Jurkat, Clone E6-1 (cell line): ENCODE results near the gene CHMP4B.

Experiments used
- DNase-seq: peaks from one replicate; pipeline ENCODE4 v3.0.0-alpha.2; 2011; ENCODE audit warnings: low read depth, low spot score
- H3K4me3 ChIP-seq: 2 replicates; pipeline ENCODE4 v1.5.1; 2011; ENCODE audit warnings: mild to moderate bottlenecking, low read length, control low read depth, moderate library complexity

CHMP4B gene

GRCh38 chr20:33852626-33853506 is 41.7 kb downstream of the CHMP4B start:
- no peak for DNase-seq
- H3K4me3 ChIP-seq, result peak overlapping the region; percentile 30

- peak overlapping the region; percentile 30 for H3K4me3 ChIP-seq
- peak; percentile 89 for DNase-seq
Observed at GRCh38 chr20:33853507-33853813, 42.3 kb downstream of the CHMP4B start.

DNA sequence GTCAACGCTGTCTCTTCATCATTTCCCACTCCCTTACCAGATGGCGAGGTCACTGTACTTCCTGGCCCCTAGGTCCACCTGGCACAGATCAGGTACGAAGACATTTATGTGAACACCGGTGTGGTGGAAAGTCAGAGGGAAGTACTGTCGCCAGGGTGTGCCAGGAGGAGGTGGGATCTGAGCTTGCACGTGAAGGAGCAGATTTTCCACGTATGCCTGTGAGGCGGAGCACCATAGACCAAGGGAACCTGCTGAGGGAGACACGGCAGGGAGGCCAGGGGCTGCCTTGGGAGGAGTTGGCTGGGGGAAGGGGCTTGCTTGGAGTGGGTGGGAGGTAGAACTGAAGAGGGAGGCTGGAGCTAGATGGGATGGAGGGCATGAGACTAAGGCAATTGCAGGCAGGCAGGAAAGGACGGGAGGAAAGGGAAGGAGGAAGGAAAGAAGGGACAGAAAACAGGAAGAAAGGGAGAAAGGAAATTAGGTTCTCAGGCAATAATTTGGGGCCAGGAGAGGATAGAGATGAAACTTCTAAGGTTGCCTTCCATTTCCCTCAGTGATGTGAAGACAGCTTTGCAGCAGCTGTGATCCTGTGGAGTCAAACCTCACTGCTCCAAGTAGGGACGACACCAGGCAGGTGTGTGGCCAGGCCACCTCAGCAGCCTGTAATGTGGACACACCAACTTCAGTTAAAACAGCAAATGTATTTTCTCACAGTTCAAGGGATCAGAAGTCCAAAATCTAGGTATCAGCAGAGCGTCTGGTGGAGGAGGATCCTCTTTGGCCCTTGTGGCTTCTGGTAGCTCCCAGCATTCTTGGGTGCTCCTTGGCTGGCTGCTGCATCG is 46.8 kb downstream of the CHMP4B start:
- DNase-seq, result no peak
- H3K4me3 ChIP-seq, result no peak overlapping the region

DNA sequence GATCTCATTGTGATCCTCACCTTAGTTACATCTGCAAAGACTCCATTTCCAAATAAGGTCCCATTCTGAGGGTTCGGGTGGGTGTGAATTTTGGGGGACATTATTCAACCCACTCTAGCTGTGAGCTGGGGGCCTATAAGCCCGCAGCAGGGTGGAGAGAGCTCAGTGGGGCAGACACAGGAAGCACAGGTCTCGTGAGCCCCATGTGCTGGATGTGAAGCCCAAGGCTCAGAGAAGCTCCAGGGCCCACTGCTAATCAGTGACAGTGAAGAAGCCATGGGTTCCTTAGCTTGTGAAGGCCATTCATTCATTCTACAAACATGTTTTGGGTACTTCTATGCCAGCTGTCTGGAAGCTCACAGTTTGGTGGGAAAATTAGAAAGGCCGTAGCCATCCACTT is 47.5 kb downstream of the CHMP4B start:
- H3K4me3 ChIP-seq, result no peak overlapping the region
- no peak for DNase-seq

DNA sequence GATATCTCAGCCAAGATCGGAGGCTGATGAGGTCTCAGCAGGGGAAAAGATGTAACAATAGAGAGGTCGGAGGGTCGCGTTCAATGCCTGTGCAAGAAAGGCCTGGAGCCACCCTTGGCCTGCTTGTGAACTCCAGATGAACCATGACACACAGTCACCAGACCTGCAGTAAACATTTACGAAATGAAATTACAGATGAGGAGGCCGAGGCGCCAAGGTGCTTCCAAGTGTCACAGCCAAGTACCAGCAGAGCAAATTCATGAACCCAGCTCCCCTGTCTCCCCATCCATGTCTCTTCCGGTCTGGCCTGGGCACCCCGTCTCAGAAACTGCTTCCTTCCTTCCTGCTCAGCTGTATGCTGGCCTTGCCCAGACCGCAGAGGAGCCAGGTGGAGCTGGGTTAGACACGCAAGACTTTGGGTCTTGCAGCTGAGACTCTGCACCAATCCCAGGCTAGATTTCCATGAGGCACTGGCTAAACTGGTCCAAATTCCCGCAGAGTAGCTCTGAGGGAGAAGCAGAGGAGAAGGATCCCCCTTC is 48.1 kb downstream of the CHMP4B start:
- no peak overlapping the region for H3K4me3 ChIP-seq
- DNase-seq, result peak; percentile 74

GRCh38 chr20:33859751-33860150 is 48.6 kb downstream of the CHMP4B start:
- no peak for DNase-seq

GRCh38 chr20:33861458-33861857 is 50.3 kb downstream of the CHMP4B start:
- no peak for DNase-seq
- H3K4me3 ChIP-seq, result no peak overlapping the region

More at GRCh38 chr20:33859751-33860150, 48.6 kb downstream of the CHMP4B start:
- H3K4me3 ChIP-seq, result no peak overlapping the region

DNA sequence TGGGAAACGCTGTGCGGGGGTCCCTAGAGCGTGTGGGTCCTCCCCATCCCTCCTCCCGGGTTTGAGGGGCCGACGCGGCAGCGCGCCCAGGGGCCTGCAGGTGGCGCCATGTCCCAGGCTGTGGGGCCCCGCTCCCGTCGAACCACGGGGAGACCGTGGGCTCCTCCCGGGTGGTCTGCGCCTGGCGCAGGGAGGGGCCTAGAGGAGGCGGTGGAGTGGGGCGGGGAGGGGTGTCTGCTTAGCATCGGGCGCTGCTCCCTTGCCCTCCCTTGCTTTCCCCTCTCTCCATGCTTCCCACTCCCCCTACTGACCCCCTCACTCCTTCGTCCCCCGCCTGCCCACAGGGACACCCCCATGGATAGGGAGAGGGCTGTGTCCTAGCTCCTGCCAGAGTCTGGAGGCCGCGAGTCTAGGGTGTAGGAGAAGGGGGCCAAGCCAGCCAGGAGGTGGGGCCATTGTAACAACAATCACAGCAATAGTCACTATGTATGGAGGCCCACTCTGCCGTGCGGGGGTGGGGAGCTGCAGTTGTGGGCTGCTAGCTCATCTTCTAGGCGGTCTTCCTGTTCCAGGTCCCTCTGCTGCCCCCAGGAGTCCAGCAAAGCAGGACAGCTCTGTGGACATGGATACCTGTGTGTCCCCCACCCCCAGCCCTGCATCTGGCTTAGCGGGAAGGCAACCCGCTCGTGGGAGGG is 51.7 kb downstream of the CHMP4B start:
- peak; percentile 40 for DNase-seq
- H3K4me3 ChIP-seq, result no peak overlapping the region

- no peak overlapping the region for H3K4me3 ChIP-seq
Observed at GRCh38 chr20:33863440-33864323, 52.5 kb downstream of the CHMP4B start.

GRCh38 chr20:33864324-33864963 is 53.3 kb downstream of the CHMP4B start:
- no peak overlapping the region for H3K4me3 ChIP-seq
- no peak for DNase-seq

More at GRCh38 chr20:33863440-33864323, 52.5 kb downstream of the CHMP4B start:
- DNase-seq, result no peak

- DNase-seq, result no peak
Observed at GRCh38 chr20:33865761-33866370, 54.7 kb downstream of the CHMP4B start.

GRCh38 chr20:33866398-33867100 is 55.4 kb downstream of the CHMP4B start:
- no peak for DNase-seq
- no peak overlapping the region for H3K4me3 ChIP-seq

More at GRCh38 chr20:33865761-33866370, 54.7 kb downstream of the CHMP4B start:
- no peak overlapping the region for H3K4me3 ChIP-seq

DNA sequence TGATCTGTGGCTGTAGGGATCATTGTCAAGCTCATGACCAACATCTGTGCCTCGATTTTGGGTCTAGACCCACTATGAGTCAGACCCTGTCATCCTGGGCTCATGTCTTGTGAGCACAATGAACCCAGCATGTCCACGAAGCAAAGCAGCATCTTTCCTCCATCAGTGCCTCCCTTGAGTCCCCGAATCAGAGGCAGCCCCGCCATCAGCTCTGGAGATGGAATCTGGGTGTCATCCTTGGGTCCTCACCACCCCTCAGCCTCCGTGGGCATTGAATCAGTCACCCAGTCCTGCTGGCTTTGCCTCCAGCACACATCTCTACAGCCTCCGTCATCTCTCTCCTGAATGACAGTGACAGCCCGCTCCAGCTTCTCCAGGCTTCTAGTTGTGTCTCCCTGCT is 56.9 kb downstream of the CHMP4B start:
- no peak for DNase-seq
- H3K4me3 ChIP-seq, result no peak overlapping the region

GRCh38 chr20:33868595-33868994 is 57.4 kb downstream of the CHMP4B start:
- DNase-seq, result no peak
- no peak overlapping the region for H3K4me3 ChIP-seq

DNA sequence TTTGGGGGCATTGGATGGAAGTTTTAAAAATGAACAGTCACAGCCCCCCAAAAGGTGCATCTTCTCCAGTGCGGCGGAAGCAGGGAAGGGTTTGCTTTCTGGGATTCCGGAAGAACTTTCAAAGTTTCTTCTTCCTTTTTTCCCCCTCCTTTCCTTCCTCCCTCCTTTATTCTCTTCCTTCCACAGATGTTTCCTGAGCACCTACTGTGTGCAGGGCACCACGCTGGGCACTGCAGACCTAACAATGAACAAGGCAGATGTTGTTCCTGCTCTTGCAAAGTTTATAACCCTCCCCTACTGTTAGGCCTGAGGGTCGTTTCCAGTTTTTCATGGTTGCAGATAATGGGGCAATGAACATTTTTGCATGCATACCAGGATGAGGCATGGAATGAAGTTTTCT is 58.1 kb downstream of the CHMP4B start:
- no peak overlapping the region for H3K4me3 ChIP-seq
- no peak for DNase-seq

- no peak for DNase-seq
- H3K4me3 ChIP-seq, result no peak overlapping the region
Observed at GRCh38 chr20:33871362-33871761, 60.2 kb downstream of the CHMP4B start.

GRCh38 chr20:33874129-33874528 is 63.0 kb downstream of the CHMP4B start:
- DNase-seq, result no peak

More at GRCh38 chr20:33874129-33874528, 63.0 kb downstream of the CHMP4B start:
- no peak overlapping the region for H3K4me3 ChIP-seq
